Pons (tissue), 1 donor: ENCODE data around the gene EPM2A.
A peak's percentile ranks its signal among the peaks of the same experiment; 100 is the strongest.
"Not testable (repeated sequence)": the region's sequence is repeated elsewhere in the genome, so short reads cannot be mapped to it uniquely, and the experiment has no call there.

ENCODE experiments used
- DNase-seq: peaks from one replicate; pipeline ENCODE4 v3.0.0-alpha.2; 2016; ENCODE audit warnings: low spot score

Gene EPM2A

GRCh38 chr6:145729887-145730286, 5.4 kb downstream of the EPM2A start:
- no peak for DNase-seq

- DNase-seq = no peak
Measured at GRCh38 chr6:145728444-145729385, 6.6 kb downstream of the EPM2A start.

GRCh38 chr6:145727817-145728388, 7.4 kb downstream of the EPM2A start:
- DNase-seq = no peak

GRCh38 chr6:145725570-145725969, 9.8 kb downstream of the EPM2A start:
- DNase-seq = no peak

- DNase-seq = no peak
Measured at GRCh38 chr6:145723646-145724045, 11.7 kb downstream of the EPM2A start.

- DNase-seq = no peak
Measured at GRCh38 chr6:145722190-145722589, 13.1 kb downstream of the EPM2A start.

GRCh38 chr6:145721144-145721543, 14.2 kb downstream of the EPM2A start:
- DNase-seq = no peak

- DNase-seq = no peak
Measured at GRCh38 chr6:145715426-145715825, 19.9 kb downstream of the EPM2A start.

- DNase-seq = no peak
Measured at GRCh38 chr6:145714731-145715130, 20.6 kb downstream of the EPM2A start.

GRCh38 chr6:145713773-145714172, 21.5 kb downstream of the EPM2A start:
- no peak for DNase-seq

- no peak for DNase-seq
Measured at GRCh38 chr6:145711372-145711771, 23.9 kb downstream of the EPM2A start.

GRCh38 chr6:145707397-145707796, 27.9 kb downstream of the EPM2A start:
- no peak for DNase-seq

GRCh38 chr6:145705561-145705960, 29.8 kb downstream of the EPM2A start:
- DNase-seq = no peak

GRCh38 chr6:145704143-145704781, 31.1 kb downstream of the EPM2A start:
- DNase-seq = peak; percentile 15

GRCh38 chr6:145699462-145699861, 35.9 kb downstream of the EPM2A start:
- DNase-seq = no peak

- DNase-seq = not testable (repeated sequence)
Measured at GRCh38 chr6:145697401-145697800, 37.9 kb downstream of the EPM2A start.

GRCh38 chr6:145694083-145694737, 41.1 kb downstream of the EPM2A start:
- no peak for DNase-seq

- DNase-seq = no peak
Measured at GRCh38 chr6:145690969-145691368, 44.4 kb downstream of the EPM2A start.

GRCh38 chr6:145689529-145689928, 45.8 kb downstream of the EPM2A start:
- DNase-seq = no peak

- no peak for DNase-seq
Measured at GRCh38 chr6:145688493-145688905, 46.8 kb downstream of the EPM2A start.

- no peak for DNase-seq
Measured at GRCh38 chr6:145685932-145686331, 49.4 kb downstream of the EPM2A start.

GRCh38 chr6:145681965-145682364, 53.4 kb downstream of the EPM2A start:
- DNase-seq = no peak
